ENCODE data around the gene ATAD3B.
"Not testable (repeated sequence)": the region's sequence is repeated elsewhere in the genome, so short reads cannot be mapped to it uniquely, and the experiment has no call there.

The ATAD3B gene

DNA sequence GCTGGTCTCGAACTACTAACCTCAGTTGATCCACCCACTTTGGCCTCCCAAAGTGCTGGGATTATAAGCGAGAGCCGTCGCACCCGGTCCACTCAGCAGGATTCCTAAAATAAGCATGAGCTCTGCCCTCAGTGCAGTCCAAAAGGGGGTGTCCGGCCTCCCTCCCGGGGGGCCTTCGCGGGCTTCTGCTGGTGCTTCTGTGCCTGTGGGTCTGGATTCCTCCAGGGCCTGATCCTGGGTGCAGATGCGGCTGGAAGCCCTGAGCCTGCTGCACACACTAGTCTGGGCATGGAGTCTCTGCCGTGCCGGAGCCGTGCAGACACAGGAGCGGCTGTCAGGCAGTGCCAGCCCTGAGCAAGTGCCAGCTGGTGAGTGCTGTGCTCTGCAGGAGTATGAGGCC, 45.4 kb downstream of the ATAD3B start:
- not testable (repeated sequence) for DNase-seq

DNA sequence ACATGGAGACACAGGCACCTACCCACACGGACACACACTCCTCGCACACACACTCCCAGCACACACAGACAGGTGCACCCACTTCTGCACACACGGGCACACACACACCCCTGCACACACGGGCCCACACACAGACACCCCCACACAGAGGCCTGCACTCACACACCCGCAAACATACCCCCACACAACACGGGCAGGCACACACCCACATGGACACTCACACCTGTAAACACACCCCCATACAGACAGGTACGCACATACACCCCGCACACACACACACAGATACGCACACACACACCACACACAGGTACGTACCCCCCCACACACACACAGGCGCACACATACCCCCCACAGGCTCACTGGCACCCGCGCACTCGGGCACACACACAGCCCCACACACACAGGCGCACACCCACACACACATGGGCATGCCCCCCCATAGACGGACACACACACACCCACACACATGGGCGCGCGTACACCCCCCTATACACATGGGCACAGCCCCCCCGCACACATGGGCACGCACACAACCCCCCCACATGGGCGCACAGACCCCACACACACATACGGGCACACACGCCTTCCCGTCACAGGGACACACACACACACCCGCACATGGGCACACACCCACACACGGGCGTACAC, 46.5 kb downstream of the ATAD3B start:
- no peak for DNase-seq

DNA sequence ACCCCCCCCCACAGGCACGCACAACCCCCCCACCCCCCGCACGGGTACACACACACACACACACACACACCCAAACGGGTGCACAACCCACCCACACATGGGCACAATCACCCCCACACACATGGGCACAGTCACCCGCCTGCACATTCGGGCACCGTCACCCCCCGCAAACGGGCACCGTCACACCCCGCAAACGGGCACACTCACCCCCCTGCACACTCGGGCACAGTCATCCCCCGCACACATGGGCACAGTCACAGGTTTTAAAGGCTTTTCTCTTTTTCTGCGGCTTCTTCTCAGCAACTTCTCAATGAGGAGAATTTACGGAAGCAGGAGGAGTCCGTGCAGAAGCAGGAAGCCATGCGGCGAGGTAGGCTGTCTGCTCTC, 47.0 kb downstream of the ATAD3B start:
- not testable (repeated sequence) for DNase-seq

DNA sequence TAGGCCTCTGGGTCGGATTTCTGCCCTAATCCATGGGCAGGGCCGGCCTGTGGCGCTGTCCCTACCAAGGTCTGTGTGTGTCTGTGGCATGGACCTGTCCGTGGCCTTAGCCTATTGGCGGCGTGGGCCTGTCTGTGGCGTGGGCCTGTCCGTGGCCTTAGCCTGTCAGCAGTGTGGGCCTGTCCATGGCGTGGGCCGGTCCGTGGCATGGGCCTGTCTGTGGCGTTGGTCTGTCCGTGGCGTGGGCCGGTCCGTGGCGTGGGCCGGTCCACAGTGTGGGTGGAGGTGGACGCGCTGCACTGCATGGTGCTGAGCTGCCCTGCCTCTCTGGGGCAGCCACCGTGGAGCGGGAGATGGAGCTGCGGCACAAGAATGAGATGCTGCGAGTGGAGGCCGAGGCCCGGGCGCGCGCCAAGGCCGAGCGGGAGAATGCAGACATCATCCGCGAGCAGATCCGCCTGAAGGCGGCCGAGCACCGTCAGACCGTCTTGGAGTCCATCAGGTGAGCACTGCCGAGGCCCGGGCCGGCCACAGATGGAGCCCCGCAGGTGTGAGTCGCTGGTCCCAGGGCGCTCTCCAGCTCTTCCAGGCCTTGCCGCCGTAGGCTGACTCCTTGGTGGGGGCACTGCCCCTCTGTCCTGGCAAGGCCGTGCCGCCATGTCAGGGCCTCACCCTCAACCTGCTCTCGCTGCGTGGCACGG, 48.4 kb downstream of the ATAD3B start:
- not testable (repeated sequence) for DNase-seq

DNA sequence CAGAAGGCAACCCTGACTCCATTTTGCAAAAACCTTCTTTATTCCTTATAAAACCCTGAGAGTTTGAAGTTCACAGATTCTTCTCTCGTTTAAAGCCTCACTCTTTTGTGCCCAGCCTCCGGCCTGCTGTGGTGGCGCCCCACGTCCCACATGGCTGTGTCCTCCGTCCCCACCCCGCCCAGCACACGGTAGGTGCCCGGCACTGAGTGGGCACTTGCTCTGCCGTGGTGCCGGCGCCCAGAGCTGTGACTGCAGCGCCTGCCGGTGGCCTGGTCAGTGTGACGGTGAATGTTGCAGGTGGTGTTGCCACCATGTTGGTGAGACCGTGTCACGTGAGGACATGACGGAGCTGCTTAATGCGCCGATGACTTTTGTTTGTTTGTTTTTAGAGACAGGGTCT, 49.8 kb downstream of the ATAD3B start:
- DNase-seq = no peak

DNA sequence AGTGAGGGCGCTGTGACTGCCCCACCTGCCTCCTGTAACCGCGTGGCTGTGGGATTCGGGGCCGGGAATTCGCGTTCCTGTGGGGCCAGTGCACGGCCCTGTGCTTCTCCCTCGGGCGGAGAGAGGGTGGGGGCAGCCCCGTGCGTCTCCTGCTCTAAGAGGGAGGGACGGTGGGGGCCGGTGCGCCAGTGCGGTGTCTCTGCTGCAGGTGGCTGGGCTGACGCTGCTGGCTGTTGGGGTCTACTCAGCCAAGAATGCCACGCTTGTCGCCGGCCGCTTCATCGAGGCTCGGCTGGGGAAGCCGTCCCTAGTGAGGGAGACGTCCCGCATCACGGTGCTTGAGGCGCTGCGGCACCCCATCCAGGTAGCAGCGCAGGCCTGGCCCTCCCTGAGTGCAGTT, 51.0 kb downstream of the ATAD3B start:
- not testable (repeated sequence) for DNase-seq

DNA sequence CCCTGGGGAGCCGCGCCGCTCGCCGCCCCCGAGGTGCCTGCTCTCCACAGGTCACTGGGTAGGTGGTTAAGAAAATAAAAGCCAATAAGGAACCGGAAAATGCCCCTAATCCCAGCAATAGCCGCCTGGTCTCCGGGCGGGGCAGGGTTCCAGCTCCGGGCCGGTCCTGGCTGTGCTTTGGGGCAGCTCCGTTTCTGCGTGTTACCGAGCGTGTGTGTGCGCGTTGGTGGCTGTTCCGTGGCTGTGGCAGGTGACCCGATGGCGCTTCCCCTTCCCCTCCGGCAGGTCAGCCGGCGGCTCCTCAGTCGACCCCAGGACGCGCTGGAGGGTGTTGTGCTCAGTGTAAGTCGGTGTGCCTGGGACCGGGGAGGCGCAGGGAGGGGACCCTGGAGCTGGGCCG, 51.7 kb downstream of the ATAD3B start:
- not testable (repeated sequence) for DNase-seq

DNA sequence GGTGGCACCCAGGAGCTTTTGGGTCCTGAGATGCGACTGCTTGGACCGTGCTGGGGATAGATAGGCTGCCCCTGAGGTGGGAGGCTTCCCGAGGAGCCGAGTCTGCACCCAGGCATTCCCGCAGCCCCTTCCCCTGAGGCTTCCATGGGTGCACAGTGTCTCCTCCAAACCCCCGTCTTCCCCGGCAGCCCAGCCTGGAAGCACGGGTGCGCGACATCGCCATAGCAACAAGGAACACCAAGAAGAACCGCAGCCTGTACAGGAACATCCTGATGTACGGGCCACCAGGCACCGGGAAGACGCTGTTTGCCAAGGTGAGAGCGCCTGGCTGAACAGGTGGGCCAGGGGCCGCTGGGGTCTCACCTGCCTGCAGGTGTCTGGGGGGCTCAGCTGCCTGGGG, 52.1 kb downstream of the ATAD3B start:
- not testable (repeated sequence) for DNase-seq

DNA sequence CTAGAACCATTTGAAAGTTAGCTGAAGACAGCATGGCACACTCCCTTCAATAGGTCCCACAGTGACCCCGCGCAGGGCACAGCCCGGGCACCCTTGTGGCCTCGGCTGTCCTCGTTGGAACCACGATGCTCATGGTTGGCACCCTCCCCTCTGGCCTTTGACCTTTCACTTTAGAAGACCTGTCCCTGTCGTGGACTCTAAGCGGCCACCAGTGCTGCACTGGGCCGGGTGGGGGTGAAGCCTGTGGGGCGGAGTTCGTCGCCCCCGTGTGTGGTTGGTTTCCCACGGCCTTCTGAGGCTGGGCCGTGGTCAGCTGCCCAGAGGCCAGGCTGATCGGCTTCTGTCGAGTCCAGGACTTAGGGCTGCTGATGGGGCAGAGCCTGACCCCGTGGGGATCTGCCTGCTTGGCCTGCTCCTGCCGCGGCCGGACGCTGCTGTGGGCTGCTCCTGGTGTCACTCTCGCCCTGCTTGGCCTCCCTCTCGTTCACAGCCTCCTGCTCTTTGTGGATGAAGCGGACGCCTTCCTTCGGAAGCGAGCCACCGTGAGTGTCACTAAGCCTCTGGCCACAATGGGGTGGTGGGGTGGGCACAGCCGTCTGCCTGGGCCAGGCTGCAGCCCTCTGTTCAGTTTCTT, 53.3 kb downstream of the ATAD3B start:
- DNase-seq = not testable (repeated sequence)

DNA sequence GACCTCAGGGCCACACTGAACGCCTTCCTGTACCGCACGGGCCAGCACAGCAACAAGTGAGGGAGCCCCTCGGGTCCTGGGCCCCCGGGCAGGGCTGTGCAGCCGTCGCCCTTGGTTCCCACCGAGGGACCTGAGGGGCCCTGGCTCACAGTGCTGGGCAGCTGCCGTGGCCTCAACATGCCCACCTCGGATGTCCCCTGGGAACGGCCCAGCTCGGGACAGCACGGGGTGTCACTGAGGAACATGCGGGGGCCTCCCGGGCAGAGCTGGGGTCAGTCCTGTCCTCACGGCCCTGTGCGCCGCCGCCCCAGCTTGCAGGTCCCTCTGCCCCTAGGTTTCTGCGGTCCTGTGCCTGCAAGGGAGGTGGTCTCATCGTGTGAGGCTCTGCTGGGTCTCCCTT, 54.9 kb downstream of the ATAD3B start:
- DNase-seq = not testable (repeated sequence)

DNA sequence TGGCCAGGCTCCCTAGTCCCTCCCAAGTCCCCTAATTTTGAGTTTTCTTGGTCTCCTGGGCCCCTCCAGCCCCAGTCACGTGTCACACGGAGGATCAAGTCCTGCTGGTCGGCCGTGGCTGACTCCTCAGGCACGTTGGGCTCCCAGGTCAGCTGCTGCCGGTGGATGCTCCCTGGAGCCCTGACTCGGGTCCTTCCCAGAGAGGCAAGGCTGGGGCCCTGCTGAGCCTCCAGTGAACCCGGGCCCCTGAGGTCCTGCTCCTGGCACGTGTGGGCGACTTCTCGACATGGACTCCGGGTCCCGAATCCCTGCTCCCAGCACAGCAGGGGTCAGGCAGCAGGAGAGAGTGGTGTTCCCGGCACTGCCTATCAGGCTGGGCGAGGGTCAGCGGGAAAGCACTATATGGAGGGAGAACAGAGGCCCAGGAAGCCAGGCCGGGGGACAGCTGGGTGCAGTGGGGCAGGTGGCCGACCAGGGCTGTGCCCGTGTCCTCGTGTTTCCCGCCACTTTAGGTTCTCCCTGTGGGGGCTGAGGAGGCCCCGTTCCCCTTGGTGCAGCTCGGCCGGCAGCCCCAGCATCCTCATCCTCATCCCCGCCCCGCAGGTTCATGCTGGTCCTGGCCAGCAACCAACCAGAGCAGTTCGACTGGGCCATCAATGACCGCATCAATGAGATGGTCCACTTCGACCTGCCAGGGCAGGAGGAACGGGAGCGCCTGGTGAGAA, 55.7 kb downstream of the ATAD3B start:
- no peak for DNase-seq

DNA sequence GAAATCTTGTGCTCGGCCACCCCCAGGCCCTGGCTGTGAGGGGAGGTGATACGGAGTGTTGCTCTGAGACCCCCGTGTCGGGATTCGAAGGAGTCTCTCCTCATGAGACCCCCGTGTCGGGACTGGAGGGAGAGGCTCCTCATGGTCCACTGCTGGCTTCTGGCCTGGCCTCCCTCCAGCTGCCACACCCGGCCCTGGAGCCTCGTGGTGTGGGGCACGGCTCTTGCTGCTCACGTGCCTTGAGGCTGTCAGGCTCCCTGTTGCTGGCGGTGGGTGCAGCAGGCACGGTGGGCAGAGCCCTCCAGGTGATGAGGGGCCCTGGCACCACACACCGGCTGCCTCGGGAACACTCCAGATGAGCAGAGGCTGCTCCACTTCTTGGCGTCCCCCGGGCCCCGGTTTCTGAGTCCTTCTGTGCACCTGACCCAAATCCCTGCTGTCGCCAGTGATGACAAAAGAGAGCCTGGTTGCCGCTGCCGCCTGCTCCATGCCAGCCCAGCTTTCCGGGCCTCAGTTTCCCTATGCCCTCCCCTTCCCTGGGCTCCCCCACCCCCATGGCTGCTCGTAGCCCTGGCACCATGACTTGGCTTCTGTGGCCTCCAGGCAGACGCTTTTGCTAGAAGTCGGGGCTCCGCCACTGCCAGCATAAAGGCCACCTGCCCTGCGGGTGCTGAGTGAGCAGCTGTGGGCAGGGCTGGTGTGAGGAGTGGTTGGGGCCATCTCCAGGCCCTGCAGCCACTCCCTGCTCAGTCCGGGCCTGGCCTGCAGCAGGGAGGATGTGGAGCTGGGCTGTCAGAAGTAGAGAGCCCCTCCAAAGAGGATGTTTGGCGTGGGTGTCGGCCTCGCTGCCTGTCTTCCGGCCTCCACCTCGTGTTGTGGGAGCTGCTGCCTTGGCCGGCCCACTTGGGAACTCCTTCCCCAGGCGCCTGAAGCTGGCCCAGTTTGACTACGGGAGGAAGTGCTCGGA, 57.0 kb downstream of the ATAD3B start:
- DNase-seq = no peak

DNA sequence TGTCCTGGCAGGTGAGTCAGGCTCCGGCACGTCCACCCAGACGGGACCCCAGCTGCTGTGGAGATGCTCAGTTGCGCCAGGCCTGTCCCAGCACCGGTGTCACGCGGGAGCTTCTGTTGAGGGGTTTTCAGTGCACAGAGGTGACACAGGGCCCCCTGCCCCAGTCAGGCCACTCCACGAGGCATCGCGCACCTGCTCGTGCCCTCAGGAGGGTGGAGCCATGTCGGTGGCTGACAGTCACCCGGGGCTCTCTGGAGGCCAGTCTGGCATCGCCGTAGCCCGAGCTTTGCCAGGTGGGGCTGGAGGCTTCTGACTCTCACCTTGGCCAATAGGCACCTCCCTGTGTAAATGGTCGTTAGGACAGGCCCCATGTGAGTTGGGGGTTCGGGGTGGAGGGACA, 57.8 kb downstream of the ATAD3B start:
- no peak for DNase-seq

DNA sequence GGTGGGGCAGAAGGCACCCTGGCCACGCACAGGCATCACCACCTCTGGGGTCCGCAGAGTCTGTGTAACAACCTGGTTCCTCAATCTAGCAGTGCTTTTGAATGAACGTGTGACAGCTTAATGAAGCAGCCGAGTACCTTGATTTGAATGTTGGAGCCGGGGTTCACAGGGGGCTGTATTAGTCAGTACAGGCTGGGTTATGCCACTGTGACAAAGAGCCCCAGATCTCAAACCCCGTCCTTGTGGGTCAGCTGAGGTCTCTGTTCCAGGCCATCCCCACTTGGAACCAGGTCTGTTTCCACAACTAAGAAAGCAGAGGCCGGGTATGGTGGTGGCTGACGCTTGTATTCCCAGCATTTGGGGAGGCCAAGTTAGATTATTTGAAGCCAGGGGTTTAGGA, 58.4 kb downstream of the ATAD3B start:
- no peak for DNase-seq

DNA sequence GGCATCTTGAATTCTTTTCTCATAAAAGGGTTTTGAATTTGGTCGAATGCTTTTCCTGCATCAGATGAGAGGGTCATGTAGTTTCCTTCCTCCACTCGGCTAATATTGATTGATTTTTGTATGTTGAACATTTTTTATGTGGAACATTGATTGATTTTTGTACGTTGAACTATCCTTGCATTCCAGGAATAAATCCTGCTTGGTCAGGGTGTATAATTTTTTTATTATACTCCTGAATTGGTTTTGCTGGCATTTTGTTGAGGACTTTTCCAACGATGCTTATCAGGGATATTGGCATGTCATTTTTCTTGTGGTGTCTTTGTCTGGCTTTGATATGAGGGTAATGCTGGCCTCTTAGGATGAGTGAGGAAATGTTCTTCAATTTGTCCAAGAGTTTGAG, 60.4 kb downstream of the ATAD3B start:
- no peak for DNase-seq

DNA sequence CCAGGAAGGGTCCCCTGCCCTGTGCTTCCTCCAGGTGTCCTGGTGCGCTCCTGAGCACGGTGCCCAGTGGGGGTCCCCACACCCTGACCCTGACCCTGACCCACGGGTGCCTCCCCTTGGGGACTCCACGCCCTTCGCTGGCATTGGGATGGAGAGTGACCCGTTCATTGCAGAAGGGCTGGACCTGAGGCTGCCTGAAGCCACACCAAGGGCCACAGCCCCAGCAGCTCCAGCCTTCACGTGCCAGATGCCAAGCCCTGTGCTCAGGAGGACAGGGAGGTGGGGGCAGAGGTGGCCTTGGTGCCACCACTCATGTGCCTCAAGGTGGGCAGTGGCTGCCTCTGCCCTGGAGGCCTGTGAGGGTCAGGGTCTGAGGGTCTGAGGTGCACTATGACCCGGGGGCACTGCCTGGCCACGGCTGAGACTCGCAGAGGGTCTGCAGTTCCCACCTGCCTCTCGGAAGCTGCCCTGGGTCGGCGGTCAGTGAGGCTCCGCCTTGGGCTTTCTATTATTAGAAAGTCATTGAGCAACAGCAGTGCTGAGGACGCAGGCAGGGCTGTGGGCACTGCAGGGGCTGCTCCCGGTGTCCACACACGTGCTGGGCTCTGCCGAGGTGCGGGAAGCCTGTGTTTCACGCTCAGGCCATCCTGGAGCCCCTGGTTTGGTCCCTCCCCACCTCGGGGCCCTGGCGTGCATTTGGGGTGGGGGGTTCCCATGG, 61.8 kb downstream of the ATAD3B start:
- DNase-seq = not testable (repeated sequence)

DNA sequence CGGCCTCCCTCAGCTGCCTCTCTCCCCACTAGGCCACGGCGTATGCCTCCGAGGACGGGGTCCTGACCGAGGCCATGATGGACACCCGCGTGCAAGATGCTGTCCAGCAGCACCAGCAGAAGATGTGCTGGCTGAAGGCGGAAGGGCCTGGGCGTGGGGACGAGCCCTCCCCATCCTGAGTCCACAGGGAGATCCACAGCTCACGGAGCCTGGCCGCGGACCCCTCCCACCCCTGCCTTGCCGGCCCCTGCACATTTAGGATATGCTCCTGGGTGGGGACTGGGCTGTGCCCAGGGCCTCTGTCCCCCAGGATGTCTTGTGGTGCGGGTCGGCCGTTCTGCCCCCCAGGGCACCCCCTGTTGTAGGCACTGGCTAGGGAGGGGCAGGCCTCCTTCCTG, 62.3 kb downstream of the ATAD3B start:
- DNase-seq = not testable (repeated sequence)

DNA sequence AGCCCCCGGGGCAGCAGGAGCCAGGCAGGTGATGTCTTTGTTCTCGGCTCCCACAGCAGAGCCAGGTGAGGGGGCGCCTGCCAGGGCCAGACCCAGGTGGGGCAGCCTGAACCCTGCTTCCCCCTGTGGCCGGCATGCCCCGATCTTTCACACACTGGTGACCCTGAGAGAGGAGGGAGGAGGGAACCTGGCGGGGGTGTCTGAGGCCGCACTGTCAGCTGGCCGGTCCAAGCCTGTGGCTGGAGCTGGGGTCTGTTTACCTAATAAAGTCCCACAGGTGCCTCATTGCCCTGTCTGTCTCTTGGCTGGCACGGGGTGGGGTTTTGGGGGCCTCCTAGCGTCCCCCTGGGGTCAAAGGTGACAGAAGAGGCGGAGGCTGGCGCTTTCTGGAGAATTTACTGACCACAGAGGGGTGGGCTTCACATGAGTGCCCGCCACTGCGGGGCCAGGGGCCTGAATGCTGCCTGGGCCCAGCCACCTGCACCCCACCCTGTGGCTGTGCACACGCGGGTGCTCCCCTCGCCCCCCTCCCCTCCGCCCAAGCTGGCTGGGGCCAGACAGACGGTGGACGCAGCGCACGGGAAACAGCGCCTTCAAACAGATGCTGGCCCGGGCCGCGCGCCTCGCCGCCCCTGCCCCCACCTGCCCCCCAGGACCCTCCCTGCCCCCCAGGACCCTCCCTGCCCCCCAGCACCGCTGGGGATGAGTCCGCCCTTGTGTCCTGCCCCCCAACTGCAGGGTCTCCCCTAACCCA, 63.0 kb downstream of the ATAD3B start:
- DNase-seq = no peak

DNA sequence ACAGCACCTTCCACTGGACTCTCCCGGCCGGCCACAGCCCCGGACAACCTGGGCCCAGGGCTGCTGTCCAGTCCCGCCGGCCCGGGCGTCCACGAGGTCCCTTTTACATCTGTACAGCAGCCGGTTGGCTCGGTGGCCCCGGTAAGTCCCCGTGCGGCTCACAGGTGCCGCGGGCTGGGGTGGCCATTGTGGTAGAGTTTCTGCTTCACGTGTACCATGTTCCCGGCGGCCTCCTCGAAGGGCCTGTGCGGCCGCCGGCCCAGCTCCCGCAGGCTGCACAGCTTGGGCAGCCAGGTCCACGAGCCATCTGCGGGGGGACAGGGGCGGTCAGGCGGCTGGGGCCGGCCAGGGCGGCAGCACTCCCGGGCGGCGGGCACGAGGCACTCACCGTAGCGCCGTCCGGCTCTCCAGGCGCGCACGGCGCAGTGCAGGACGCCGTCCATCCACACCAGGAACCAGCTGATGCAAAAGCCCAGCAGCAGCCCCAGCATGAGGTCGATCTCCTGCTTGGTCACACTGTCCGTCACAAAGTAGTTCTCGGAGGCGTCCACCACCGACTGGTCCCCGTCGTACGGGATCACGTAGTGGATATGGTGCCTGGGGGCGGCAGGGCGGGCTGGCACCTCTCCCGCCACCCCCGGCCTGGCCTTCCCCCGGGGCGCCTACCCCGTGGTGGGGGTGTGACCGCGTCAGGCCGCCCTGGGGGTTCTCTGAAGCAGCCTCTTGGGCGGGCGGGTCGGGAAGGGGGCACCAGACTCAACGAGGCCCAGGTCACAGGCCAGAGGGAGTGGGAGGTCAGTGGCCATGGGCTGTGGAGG, 63.8 kb downstream of the ATAD3B start:
- DNase-seq = no peak
